Mesendoderm (in vitro differentiated cells): Measurements from ENCODE around the gene THY1.

ENCODE experiments used
- DNase-seq: peaks from one replicate; pipeline ENCODE4 v3.0.0; 2013
- H2AK5ac ChIP-seq: 2 replicates; pipeline ENCODE4 v1.6.1; 2013; ENCODE audit warnings: low read length, inconsistent platforms
- H2BK120ac ChIP-seq: 2 replicates; pipeline ENCODE4 v1.6.1; 2013; ENCODE audit warnings: low read depth, mild to moderate bottlenecking, low read length, moderate library complexity, mixed read lengths
- H2BK15ac ChIP-seq: replicated peaks from 2 replicates; pipeline ENCODE4 v1.6.1; 2013; ENCODE audit warnings: low read depth, mild to moderate bottlenecking, moderate library complexity
- H2BK5ac ChIP-seq: 2 replicates; pipeline ENCODE4 v1.6.1; 2013; ENCODE audit warnings: low read length, inconsistent platforms
- H3K18ac ChIP-seq: 2 replicates; pipeline ENCODE4 v1.6.1; 2013; ENCODE audit warnings: mild to moderate bottlenecking, low read length, mixed read lengths
- H3K23ac ChIP-seq: one replicate; pipeline ENCODE4 v1.6.1; 2013; ENCODE audit warnings: low read length
- H3K27ac ChIP-seq: 2 replicates; pipeline ENCODE4 v1.5.1; 2013; ENCODE audit warnings: low read depth, mild to moderate bottlenecking, inconsistent platforms, low read length, moderate library complexity
- H3K27me3 ChIP-seq: 2 replicates; pipeline ENCODE4 v1.6.1; 2013; ENCODE audit warnings: low read length, control low read depth, mild to moderate bottlenecking, inconsistent platforms; ENCODE audit not compliant: insufficient read depth, poor library complexity
- H3K36me3 ChIP-seq: 2 replicates; pipeline ENCODE4 v1.6.1; 2013; ENCODE audit warnings: low read length, inconsistent platforms; ENCODE audit not compliant: control insufficient read depth, insufficient read depth
- H3K4ac ChIP-seq: one replicate; pipeline ENCODE4 v1.6.1; 2013; ENCODE audit warnings: low read depth, mild to moderate bottlenecking, low read length, moderate library complexity
- H3K4me1 ChIP-seq: 2 replicates; pipeline ENCODE4 v1.6.1; 2013; ENCODE audit warnings: low read depth, low read length, inconsistent platforms; ENCODE audit not compliant: control insufficient read depth
- H3K4me2 ChIP-seq: 2 replicates; pipeline ENCODE4 v1.6.1; 2013; ENCODE audit warnings: low read length
- H3K4me3 ChIP-seq: 2 replicates; pipeline ENCODE4 v1.5.1; 2013; ENCODE audit warnings: mild to moderate bottlenecking, low read length
- H3K56ac ChIP-seq: one replicate; pipeline ENCODE4 v1.6.1; 2013; ENCODE audit warnings: low read length
- H3K79me1 ChIP-seq: 2 replicates; pipeline ENCODE4 v1.6.1; 2013; ENCODE audit warnings: low read length, inconsistent platforms
- H3K79me2 ChIP-seq: 2 replicates; pipeline ENCODE4 v1.6.1; 2013; ENCODE audit warnings: mild to moderate bottlenecking, low read length; ENCODE audit not compliant: control insufficient read depth, insufficient read depth
- H3K9ac ChIP-seq: 2 replicates; pipeline ENCODE4 v1.6.1; 2013; ENCODE audit warnings: low read length, inconsistent platforms
- H4K5ac ChIP-seq: one replicate; pipeline ENCODE4 v1.6.1; 2013; ENCODE audit warnings: low read length
- H4K8ac ChIP-seq: one replicate; pipeline ENCODE4 v1.6.1; 2013; ENCODE audit warnings: low read depth, mild to moderate bottlenecking, control low read depth, low read length, moderate library complexity
- WGBS: extraction: QIAGEN DNeasy Blood & Tissue Kit; methylation state at CpG from one replicate; pipeline ENCODE4 v1.1.7; 2013; ENCODE audit warnings: low lambda C conversion rate, missing lambda C conversion rate; ENCODE audit not compliant: insufficient coverage; ENCODE audit errors: extremely low coverage; 5-methylcytosine and 5-hydroxymethylcytosine counted together

Gene THY1

GRCh38 chr11:119468511-119468910 is 45.5 kb upstream of the THY1 start:
- Histone ChIP-seq H3K79me2 (no peaks in the 10 kb centered on the region), H2BK120ac (no peak overlapping the region), H3K23ac (no peak overlapping the region), H2BK5ac (no peak overlapping the region), H3K4me1 (peaks cover 3% of the 10 kb centered on the region), H4K8ac (no peak overlapping the region), H3K36me3 (no peaks in the 10 kb centered on the region), H3K4me2 (no peak overlapping the region), H3K4ac (no peak overlapping the region), H3K79me1 (no peaks in the 10 kb centered on the region), H2AK5ac (no peak overlapping the region), H3K18ac (no peak overlapping the region), H3K27ac (no peak overlapping the region), H2BK15ac (no peak overlapping the region), H3K27me3 (no peaks in the 10 kb centered on the region), H3K4me3 (no peak overlapping the region), H4K5ac (no peak overlapping the region), H3K56ac (no peak overlapping the region), H3K9ac (no peak overlapping the region)
- DNase-seq, result no peak
- no CpG with 5 or more reads among the region's 2 CpGs for WGBS

DNA sequence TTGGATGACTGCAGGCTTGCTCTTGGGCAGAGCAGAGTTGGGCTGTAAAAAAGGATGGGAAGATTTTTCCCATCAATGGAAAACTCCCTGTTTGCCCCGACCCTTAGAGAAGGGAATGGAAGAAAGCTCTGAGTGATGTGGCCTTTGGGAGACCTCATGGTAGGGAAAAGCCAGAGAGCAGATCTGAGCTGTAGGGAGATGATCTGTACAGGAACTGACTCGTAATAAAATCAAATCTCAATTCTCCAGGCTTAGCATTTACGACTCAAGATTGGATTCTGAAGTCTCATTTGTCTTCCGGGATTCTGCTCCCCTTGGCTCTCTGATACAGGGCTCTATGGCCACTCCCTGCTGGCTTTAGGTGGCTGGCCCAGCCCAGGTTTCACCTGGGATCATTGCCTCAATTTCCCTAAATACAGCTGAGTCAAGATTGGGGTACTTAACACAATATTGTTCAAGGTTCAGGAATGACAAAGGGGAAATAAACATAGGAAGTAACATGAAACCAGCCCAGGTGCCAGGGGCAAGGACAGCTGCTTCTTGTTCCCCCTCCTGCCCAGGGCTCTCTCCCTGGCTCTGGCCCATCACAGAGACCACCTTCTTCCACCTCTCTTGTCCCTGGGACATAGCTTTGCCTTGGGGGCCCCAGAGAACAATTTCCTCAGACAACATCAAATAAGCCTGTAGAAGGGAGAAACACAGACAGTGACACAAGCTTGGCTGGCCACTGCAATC is 38.4 kb upstream of the THY1 start:
- no peaks in the 10 kb centered on the region for H3K36me3 ChIP-seq
- no peak overlapping the region for H4K5ac ChIP-seq
- no peak overlapping the region for H2BK120ac ChIP-seq
- no peak overlapping the region for H3K23ac ChIP-seq
- no peak overlapping the region for H3K4ac ChIP-seq
- H2BK15ac ChIP-seq, result no peak overlapping the region
- H3K27me3 ChIP-seq, result no peaks in the 10 kb centered on the region
- H3K27ac ChIP-seq, result no peak overlapping the region
- H3K4me2 ChIP-seq, result no peak overlapping the region
- no peak overlapping the region for H3K4me3 ChIP-seq
- no peak overlapping the region for H3K56ac ChIP-seq
- H2BK5ac ChIP-seq, result no peak overlapping the region
- no peak for DNase-seq
- no peaks in the 10 kb centered on the region for H3K79me2 ChIP-seq
- H3K4me1 ChIP-seq, result no peaks in the 10 kb centered on the region
- no peak overlapping the region for H3K18ac ChIP-seq
- no peak overlapping the region for H3K9ac ChIP-seq
- H3K79me1 ChIP-seq, result no peaks in the 10 kb centered on the region
- H2AK5ac ChIP-seq, result no peak overlapping the region
- no CpG with 5 or more reads among the region's 4 CpGs for WGBS
- no peak overlapping the region for H4K8ac ChIP-seq

DNA sequence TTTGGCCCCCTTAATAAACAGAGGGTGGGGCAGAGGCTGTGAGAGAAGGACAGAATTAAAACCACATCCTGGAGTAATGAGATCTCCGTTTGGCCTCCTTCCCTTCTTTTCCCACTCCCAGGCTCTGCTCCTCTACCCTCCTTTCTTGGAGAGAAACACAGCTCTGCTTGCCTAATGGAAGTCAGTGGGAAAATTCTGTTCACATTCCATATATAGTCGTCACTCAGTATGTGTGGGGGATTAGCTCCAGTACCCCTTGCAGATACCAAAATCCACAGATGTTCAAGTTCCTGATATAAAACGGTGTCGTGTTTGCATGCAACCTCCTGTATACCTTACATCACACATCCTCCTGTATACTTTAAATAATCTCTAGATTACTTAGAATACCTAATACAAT is 37.6 kb upstream of the THY1 start:
- no peak overlapping the region for H3K4me3 ChIP-seq
- H2BK5ac ChIP-seq, result no peak overlapping the region
- H3K27ac ChIP-seq, result no peak overlapping the region
- H3K27me3 ChIP-seq, result no peaks in the 10 kb centered on the region
- no peaks in the 10 kb centered on the region for H3K79me2 ChIP-seq
- H3K36me3 ChIP-seq, result no peaks in the 10 kb centered on the region
- WGBS, result no CpG with 5 or more reads among the region's 4 CpGs
- H3K18ac ChIP-seq, result no peak overlapping the region
- H4K8ac ChIP-seq, result no peak overlapping the region
- H2BK15ac ChIP-seq, result no peak overlapping the region
- H3K4me1 ChIP-seq, result no peaks in the 10 kb centered on the region
- H2BK120ac ChIP-seq, result no peak overlapping the region
- H3K9ac ChIP-seq, result no peak overlapping the region
- no peaks in the 10 kb centered on the region for H3K79me1 ChIP-seq
- H2AK5ac ChIP-seq, result no peak overlapping the region
- H3K23ac ChIP-seq, result no peak overlapping the region
- H3K4ac ChIP-seq, result no peak overlapping the region
- DNase-seq, result no peak
- no peak overlapping the region for H3K4me2 ChIP-seq
- no peak overlapping the region for H4K5ac ChIP-seq
- no peak overlapping the region for H3K56ac ChIP-seq

DNA sequence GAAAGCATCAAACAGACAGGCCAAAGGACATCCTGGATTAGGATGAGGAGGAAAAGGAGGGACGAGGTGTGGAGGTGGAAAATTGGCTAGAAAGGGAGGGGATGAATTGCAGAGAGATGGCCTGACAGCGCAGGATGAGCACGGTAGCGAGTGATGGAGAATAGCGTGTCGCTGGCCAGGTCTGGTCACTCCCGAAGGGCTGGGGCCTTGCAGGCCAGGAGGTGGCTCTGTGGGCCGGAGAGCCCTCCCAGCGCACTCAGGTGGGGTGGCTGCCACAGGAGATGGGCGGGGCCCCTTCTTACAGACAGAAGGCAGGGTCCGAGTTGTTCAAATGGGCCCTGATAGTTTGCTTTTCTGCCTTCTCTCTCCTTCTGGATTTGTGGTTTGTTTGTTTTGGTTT is 37.1 kb upstream of the THY1 start:
- no peaks in the 10 kb centered on the region for H3K36me3 ChIP-seq
- WGBS, result no CpG with 5 or more reads among the region's 11 CpGs
- H3K18ac ChIP-seq, result no peak overlapping the region
- H3K27me3 ChIP-seq, result no peaks in the 10 kb centered on the region
- H2AK5ac ChIP-seq, result no peak overlapping the region
- no peak overlapping the region for H3K4me2 ChIP-seq
- H3K79me1 ChIP-seq, result no peaks in the 10 kb centered on the region
- no peak overlapping the region for H3K4me3 ChIP-seq
- H2BK15ac ChIP-seq, result no peak overlapping the region
- no peak for DNase-seq
- H4K5ac ChIP-seq, result no peak overlapping the region
- H3K27ac ChIP-seq, result no peak overlapping the region
- H3K56ac ChIP-seq, result no peak overlapping the region
- no peaks in the 10 kb centered on the region for H3K4me1 ChIP-seq
- H3K4ac ChIP-seq, result no peak overlapping the region
- no peak overlapping the region for H2BK5ac ChIP-seq
- no peaks in the 10 kb centered on the region for H3K79me2 ChIP-seq
- H3K23ac ChIP-seq, result no peak overlapping the region
- H2BK120ac ChIP-seq, result no peak overlapping the region
- no peak overlapping the region for H3K9ac ChIP-seq
- no peak overlapping the region for H4K8ac ChIP-seq

DNA sequence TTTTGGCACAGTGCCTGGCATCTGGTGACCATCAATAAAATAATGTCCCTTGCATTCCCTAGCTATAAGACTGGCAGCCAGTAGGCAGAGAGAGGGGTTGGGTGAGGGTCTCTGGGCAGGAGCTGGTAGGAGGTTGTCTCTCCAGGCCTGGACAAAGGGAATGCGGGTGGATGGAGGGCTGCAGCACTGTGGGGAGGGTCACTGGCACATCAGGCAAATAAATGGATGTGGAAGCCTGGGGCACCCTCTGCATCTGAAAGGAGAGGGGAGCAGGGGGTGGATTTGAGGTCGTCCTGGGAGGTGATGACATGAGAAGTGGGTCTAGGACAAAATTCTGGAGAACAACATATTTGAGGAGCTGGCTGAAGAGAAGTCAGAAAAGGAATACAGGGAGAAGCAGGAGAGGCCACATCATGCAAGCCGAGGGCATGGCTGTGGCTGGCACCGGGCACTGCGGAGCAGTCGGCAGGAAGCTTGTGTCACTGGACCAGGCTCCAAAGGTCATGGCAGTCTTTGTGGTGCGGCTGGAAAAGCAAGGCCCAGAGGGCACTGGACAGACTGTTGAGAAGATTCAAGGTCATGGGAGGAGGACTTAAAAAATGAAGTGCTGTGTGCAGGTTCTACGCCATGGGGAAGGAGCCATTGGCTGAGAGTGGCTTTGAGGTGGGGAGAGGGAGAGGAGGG is 36.5 kb upstream of the THY1 start:
- WGBS, result no CpG with 5 or more reads among the region's 8 CpGs
- H2BK5ac ChIP-seq, result no peak overlapping the region
- no peaks in the 10 kb centered on the region for H3K79me1 ChIP-seq
- no peaks in the 10 kb centered on the region for H3K27me3 ChIP-seq
- no peak overlapping the region for H2BK120ac ChIP-seq
- no peak overlapping the region for H3K9ac ChIP-seq
- H3K56ac ChIP-seq, result no peak overlapping the region
- no peak overlapping the region for H2AK5ac ChIP-seq
- H3K79me2 ChIP-seq, result no peaks in the 10 kb centered on the region
- H4K5ac ChIP-seq, result no peak overlapping the region
- no peak overlapping the region for H3K4me2 ChIP-seq
- H3K36me3 ChIP-seq, result no peaks in the 10 kb centered on the region
- no peak for DNase-seq
- H2BK15ac ChIP-seq, result no peak overlapping the region
- H3K23ac ChIP-seq, result no peak overlapping the region
- no peak overlapping the region for H3K4me3 ChIP-seq
- H3K18ac ChIP-seq, result no peak overlapping the region
- H3K27ac ChIP-seq, result no peak overlapping the region
- H4K8ac ChIP-seq, result no peak overlapping the region
- H3K4ac ChIP-seq, result no peak overlapping the region
- no peaks in the 10 kb centered on the region for H3K4me1 ChIP-seq
